SK-MEL-5 (cell line): Measurements from ENCODE around the gene SYNM. TPM values are rescaled to one million over a fixed set of nuclear protein-coding genes. Genes with fewer than 3 reads are reported as not detected.
A peak's percentile ranks its signal among the peaks of the same experiment; 100 is the strongest.

ENCODE experiments used
- DNase-seq: peaks from one replicate; pipeline ENCODE4 v3.0.0-alpha.2; 2016; ENCODE audit warnings: low read depth, low spot score
- in situ Hi-C: cut with HindIII; loops from 2 replicates; pipeline ENCODE4 v1.10.0; 2016; ENCODE audit warnings: low sequenced_read_pairs, high pct_unique_total_duplicates, low pct_unique_long_range_greater_than_20kb
- total RNA-seq: library from RNA; depleted of rRNA; stranded (reverse); fragments of >200 nt; shearing (Covaris generic); gene quantifications from 2 replicates; pipeline ENCODE4 v1.2.3, GENCODE V29; 2014

Gene SYNM
- total RNA-seq, 1 experiment from 2014 or later = 20.3 TPM

- DNase-seq = no peak
- in situ Hi-C loops = no loop called here
Measured at GRCh38 chr15:99143655-99144610, 39.1 kb downstream of the SYNM start.

- no peak for DNase-seq
Measured at GRCh38 chr15:99145005-99145404, 40.1 kb downstream of the SYNM start.

GRCh38 chr15:99145778-99146177, 40.9 kb downstream of the SYNM start:
- in situ Hi-C loops = no loop called here
- no peak for DNase-seq

More at GRCh38 chr15:99145005-99145404, 40.1 kb downstream of the SYNM start:
- in situ Hi-C loops = no loop called here

GRCh38 chr15:99146661-99147060, 41.8 kb downstream of the SYNM start:
- in situ Hi-C loops = no loop called here
- no peak for DNase-seq

GRCh38 chr15:99148851-99149276, 44.0 kb downstream of the SYNM start:
- in situ Hi-C loops = no loop called here
- no peak for DNase-seq

- DNase-seq = no peak
- in situ Hi-C loops = no loop called here
Measured at GRCh38 chr15:99149366-99149765, 44.5 kb downstream of the SYNM start.

GRCh38 chr15:99151156-99151555, 46.3 kb downstream of the SYNM start:
- no peak for DNase-seq
- in situ Hi-C loops = no loop called here

- in situ Hi-C loops = no loop called here
- DNase-seq = no peak
Measured at GRCh38 chr15:99153026-99153535, 48.2 kb downstream of the SYNM start.

GRCh38 chr15:99154271-99154670, 49.4 kb downstream of the SYNM start:
- DNase-seq = no peak

GRCh38 chr15:99155961-99156443, 51.1 kb downstream of the SYNM start:
- no peak for DNase-seq
- in situ Hi-C loops = no loop called here

More at GRCh38 chr15:99154271-99154670, 49.4 kb downstream of the SYNM start:
- in situ Hi-C loops = no loop called here

- in situ Hi-C loops = no loop called here
- no peak for DNase-seq
Measured at GRCh38 chr15:99157456-99157855, 52.6 kb downstream of the SYNM start.

- no peak for DNase-seq
- in situ Hi-C loops = no loop called here
Measured at GRCh38 chr15:99158626-99159412, 53.9 kb downstream of the SYNM start.

GRCh38 chr15:99163271-99164062, 58.6 kb downstream of the SYNM start:
- in situ Hi-C loops = no loop called here
- peak; percentile 31 for DNase-seq

GRCh38 chr15:99164119-99164518, 59.2 kb downstream of the SYNM start:
- no peak for DNase-seq
- in situ Hi-C loops = no loop called here

GRCh38 chr15:99165020-99165790, 60.3 kb downstream of the SYNM start:
- no peak for DNase-seq
- in situ Hi-C loops = no loop called here

- DNase-seq = no peak
- in situ Hi-C loops = no loop called here
Measured at GRCh38 chr15:99165956-99166689, 61.2 kb downstream of the SYNM start.
